B cell (primary cell): Measurements from ENCODE around the gene EGFLAM. TPM values are rescaled to one million over a fixed set of nuclear protein-coding genes. Genes with fewer than 3 reads are reported as not detected.

Source experiments
- ATAC-seq: fragments of 200-7000 bp; cut with Tn5 transposase; one replicate; pipeline ENCODE4 v1.10.0; 2021; ENCODE audit warnings: low read depth, mild to moderate bottlenecking, moderate number of reproducible peaks, moderate library complexity
- CTCF ChIA-PET: fragments of 350-600 bp; sonication (Branson Sonifier 250); formaldehyde crosslinking; loops from one replicate; lab custom pipeline; 2021; ENCODE audit warnings: antibody characterized with exemption, inconsistent platforms; lab: Charles Lee
- POLR2A ChIA-PET: fragments of 350-600 bp; sonication (Branson Sonifier 250); formaldehyde crosslinking; loops from one replicate; lab custom pipeline; 2021; ENCODE audit warnings: antibody characterized with exemption; lab: Charles Lee
- DNase-seq: peaks from one replicate; pipeline ENCODE4 v3.0.0; 2013
- H2AFZ ChIP-seq: 2 replicates; pipeline ENCODE4 v1.6.1; 2012; ENCODE audit warnings: mild to moderate bottlenecking, low read depth, low read length; ENCODE audit not compliant: insufficient read depth, poor library complexity, severe bottlenecking
- H3K27ac ChIP-seq, 2 donors: 1 replicate in 1 of 2; 2 replicates in 1 of 2; pipeline ENCODE4 v1.5.1; 2012 to 2013; ENCODE audit warnings: low read length in 2 of 2, mild to moderate bottlenecking in 2 of 2, moderate library complexity in 1 of 2
- H3K27me3 ChIP-seq, 4 experiments: fragments of 200-600 bp in 1 of 4; sonication (generic) in 1 of 4; replicated peaks in 1 of 4; 1 replicate in 2 of 4; 2 replicates in 2 of 4; pipeline versions ENCODE4 v1.6.1 to v1.7.0; 2013 to 2016; ENCODE audit warnings: low read length in 3 of 4, mild to moderate bottlenecking in 2 of 4, mixed read lengths in 1 of 4, moderate library complexity in 1 of 4; ENCODE audit not compliant: insufficient read depth in 4 of 4, control insufficient read depth in 3 of 4; ENCODE audit errors: control extremely low read depth in 1 of 4
- H3K36me3 ChIP-seq, 2 experiments: replicated peaks in 1 of 2; 1 replicate in 1 of 2; 2 replicates in 1 of 2; pipeline versions ENCODE4 v1.6.1 to v1.7.1; 2013; ENCODE audit warnings: low read length in 1 of 2; ENCODE audit not compliant: insufficient read depth in 2 of 2, control insufficient read depth in 1 of 2; ENCODE audit errors: control extremely low read depth in 1 of 2, extremely low read depth in 1 of 2
- H3K4me1 ChIP-seq, 2 donors: fragments of 200-600 bp in 1 of 2; sonication (generic) in 1 of 2; 1 replicate in 1 of 2; 2 replicates in 1 of 2; pipeline versions ENCODE4 v1.5.1 to v1.6.1; 2013 to 2017; ENCODE audit warnings: low read length in 2 of 2; ENCODE audit not compliant: control insufficient read depth in 2 of 2, insufficient read depth in 2 of 2
- H3K4me2 ChIP-seq: replicated peaks from 2 replicates; pipeline ENCODE3; 2012; ENCODE audit warnings: mild to moderate bottlenecking, low read depth, low read length; ENCODE audit not compliant: poor library complexity, severe bottlenecking
- H3K4me3 ChIP-seq, 5 experiments: fragments of 200-600 bp in 1 of 5; sonication (generic) in 1 of 5; 1 replicate in 3 of 5; 2 replicates in 2 of 5; pipeline versions ENCODE4 v1.5.1 to v1.7.0; 2011 to 2016; ENCODE audit warnings: low read length in 4 of 5, mild to moderate bottlenecking in 4 of 5, low read depth in 2 of 5, control low read depth in 1 of 5, moderate library complexity in 1 of 5; ENCODE audit not compliant: insufficient read depth in 1 of 5; ENCODE audit errors: control extremely low read depth in 1 of 5, extremely low read depth in 1 of 5
- H3K79me2 ChIP-seq: fragments of 200-600 bp; sonication (generic); one replicate; pipeline ENCODE4 v1.6.0; 2016; ENCODE audit warnings: low read length; ENCODE audit not compliant: control insufficient read depth, insufficient read depth
- H3K9ac ChIP-seq: fragments of 200-600 bp; sonication (generic); 2 replicates; pipeline ENCODE4 v1.6.1; 2017; ENCODE audit warnings: mild to moderate bottlenecking, low read length, moderate library complexity
- H3K9me3 ChIP-seq, 3 donors: one replicate each; pipeline versions ENCODE4 v1.6.1 to v1.7.1; 2013; ENCODE audit warnings: low read length in 2 of 3; ENCODE audit not compliant: control insufficient read depth in 2 of 3, insufficient read depth in 1 of 3; ENCODE audit errors: control extremely low read depth in 1 of 3
- H4K20me1 ChIP-seq: 2 replicates; pipeline ENCODE4 v1.6.0; 2012; ENCODE audit warnings: mild to moderate bottlenecking, low read length; ENCODE audit not compliant: insufficient read depth, control insufficient read depth, poor library complexity, severe bottlenecking
- H3K27ac Mint-ChIP-seq: one replicate; pipeline ENCODE4 v1.8.0; 2021; ENCODE audit warnings: mixed read lengths
- H3K27me3 Mint-ChIP-seq: one replicate; pipeline ENCODE4 v1.8.0; 2021; ENCODE audit warnings: mixed read lengths
- H3K4me1 Mint-ChIP-seq: one replicate; pipeline ENCODE4 v1.8.0; 2021; ENCODE audit warnings: mixed read lengths
- H3K4me3 Mint-ChIP-seq: one replicate; pipeline ENCODE4 v1.8.0; 2021; ENCODE audit warnings: mixed read lengths
- H3K9me3 Mint-ChIP-seq: one replicate; pipeline ENCODE4 v1.8.0; 2022; ENCODE audit warnings: mixed read lengths; ENCODE audit not compliant: insufficient read depth
- CTCF ChIP-seq: fragments of 200-600 bp; IDR thresholded peaks from one replicate; pipeline ENCODE4 v1.8.0; 2022; ENCODE audit warnings: antibody characterized with exemption, mild to moderate bottlenecking
- EZH2 ChIP-seq: IDR thresholded peaks from 2 replicates; pipeline ENCODE4 v1.6.1; 2012; ENCODE audit warnings: borderline replicate concordance, low read depth, mild to moderate bottlenecking, moderate library complexity, low read length; ENCODE audit not compliant: insufficient read depth, poor library complexity, severe bottlenecking
- WGBS: methylation state at CpG from one replicate; pipeline ENCODE4 v1.1.5; 2013; ENCODE audit warnings: missing lambda C conversion rate; ENCODE audit not compliant: insufficient coverage; 5-methylcytosine and 5-hydroxymethylcytosine counted together
- intact Hi-C: fragments of 100-400 bp; cut with micrococcal nuclease; formaldehyde crosslinking; loops from one replicate; pipeline ENCODE4 v1.10.0; 2022
- polyA plus RNA-seq: library from polyadenylated mRNA; depleted of rRNA; stranded (reverse); fragments of >200 nt; gene quantifications from 2 replicates; pipeline ENCODE4 v1.2.3, GENCODE V29; 2012
- total RNA-seq, 2 donors: library from RNA; stranded (reverse); fragments of 120-200 nt in 1 of 2; gene quantifications; 1 replicate in 1 of 2; 2 replicates in 1 of 2; pipeline versions ENCODE4 v1.2.3 to v1.2.4, GENCODE V29; 2013 to 2022

EGFLAM gene
- total and polyA plus RNA-seq, 2 donors (not counting 1 experiment from before 2014, with no cell fraction given) = not detected

DNA sequence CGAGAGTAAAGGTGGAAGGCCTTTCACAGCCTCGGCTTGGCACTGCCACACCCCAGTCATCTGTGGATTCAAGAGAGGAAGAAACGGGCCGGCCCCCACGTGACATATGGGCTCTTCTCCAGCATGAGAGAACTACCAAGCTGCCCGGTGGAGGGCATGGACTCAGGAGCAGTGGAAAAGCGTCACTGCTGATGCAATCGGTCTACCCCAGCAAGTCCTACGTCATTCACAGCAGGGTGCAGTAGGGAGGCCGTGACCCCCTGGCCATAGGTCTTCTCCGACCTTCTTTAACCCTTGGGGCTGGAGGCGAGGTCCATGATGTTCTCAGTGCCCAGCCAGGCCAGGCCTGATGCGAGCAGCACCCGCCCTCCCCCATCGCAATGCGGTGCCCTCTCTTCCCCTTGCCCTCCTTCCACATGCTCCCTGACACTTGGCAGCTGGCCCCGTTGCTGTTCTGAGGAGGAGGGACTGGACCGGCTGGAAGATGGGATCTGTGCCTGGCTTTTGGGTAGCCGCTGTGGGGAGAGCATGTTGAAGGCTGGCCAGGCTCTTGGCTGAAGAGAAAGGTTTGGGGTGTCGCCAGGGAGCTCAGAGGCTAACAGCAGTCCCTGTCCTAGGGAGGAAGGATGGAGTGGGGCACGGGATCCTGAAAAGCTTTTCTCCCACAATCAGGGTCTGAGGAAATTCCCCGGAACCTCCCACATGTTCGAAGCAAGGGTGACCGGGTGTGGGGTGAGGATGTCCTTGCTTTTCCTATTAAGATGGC lies 208.2 kb downstream of the EGFLAM start:
- DNase-seq (no peak), ATAC-seq (no peak)
- H3K27me3 ChIP-seq = peaks cover 0 to 67% (median 20%) of the 10 kb centered on the region in 4 experiments
- ChIA-PET CTCF (interaction anchor here (2.5 kb wide), 1 partner anchor 25 kb away, joined by 8 read pairs; no protein-coding TSS in a partner anchor), POLR2A (no interaction called here)
- 93% methylated on average over 15 of the region's 24 CpGs for WGBS
- no peak overlapping the region for H2AFZ ChIP-seq
- no peaks in the 10 kb centered on the region for H4K20me1 ChIP-seq
- Mint-ChIP-seq H3K4me3 (no peak overlapping the region), H3K9me3 (no peaks in the 10 kb centered on the region), H3K27ac (no peak overlapping the region), H3K4me1 (no peaks in the 10 kb centered on the region), H3K27me3 (peaks cover 46% of the 10 kb centered on the region)
- no peak overlapping the region for H3K9ac ChIP-seq
- no peaks in the 10 kb centered on the region for H3K79me2 ChIP-seq
- no peaks in the 10 kb centered on the region for H3K36me3 ChIP-seq
- TF ChIP-seq EZH2 (no peak), CTCF (no peak)
- H3K4me1 ChIP-seq = no peaks in the 10 kb centered on the region
- no peak overlapping the region for H3K27ac ChIP-seq
- peaks cover 0 to 42% (median 0%) of the 10 kb centered on the region in 3 donors for H3K9me3 ChIP-seq
- no peak overlapping the region for H3K4me3 ChIP-seq
- intact Hi-C loops = no loop called here
- no peak overlapping the region for H3K4me2 ChIP-seq

GRCh38 chr5:38467353-38468040 lies 209.1 kb downstream of the EGFLAM start:
- Histone ChIP-seq H3K27me3 (peaks cover 0 to 71% (median 20%) of the 10 kb centered on the region in 4 experiments), H3K27ac (no peak overlapping the region), H3K4me1 (no peaks in the 10 kb centered on the region), H3K4me3 (no peak overlapping the region), H3K36me3 (no peaks in the 10 kb centered on the region), H3K79me2 (no peaks in the 10 kb centered on the region), H3K4me2 (no peak overlapping the region), H2AFZ (no peak overlapping the region), H3K9ac (no peak overlapping the region), H4K20me1 (no peaks in the 10 kb centered on the region), H3K9me3 (peaks cover 0 to 43% (median 0%) of the 10 kb centered on the region in 3 donors)
- ChIA-PET POLR2A (no interaction called here), CTCF (interaction anchor here (2.5 kb wide), 1 partner anchor 26 kb away, joined by 8 read pairs; no protein-coding TSS in a partner anchor)
- no peaks in the 10 kb centered on the region for H3K4me1 Mint-ChIP-seq
- ATAC-seq (no peak), DNase-seq (no peak)
- H3K4me3 Mint-ChIP-seq = no peak overlapping the region
- peaks cover 51% of the 10 kb centered on the region for H3K27me3 Mint-ChIP-seq
- TF ChIP-seq CTCF (no peak), EZH2 (no peak)
- no peak overlapping the region for H3K27ac Mint-ChIP-seq
- intact Hi-C loops = no loop called here
- 52% methylated on average over 18 of the region's 22 CpGs for WGBS
- H3K9me3 Mint-ChIP-seq = no peaks in the 10 kb centered on the region
